PC-3 (cell line): ENCODE data around the gene SPHK2. TPM values are rescaled to one million over a fixed set of nuclear protein-coding genes. Genes with fewer than 3 reads are reported as not detected.

ENCODE experiments used
- ATAC-seq: fragments of 200-7000 bp; cut with Tn5 transposase; 2 replicates; pipeline ENCODE4 v1.9.1; 2020; ENCODE audit warnings: mild to moderate bottlenecking, moderate library complexity
- BruUV-seq: library from RNA; stranded (reverse); fragments of 400-500 nt; replicated peaks from 2 replicates; lab custom pipeline; 2021; lab: Mats Ljungman, UMichigan
- CTCF ChIA-PET: fragments of 300-600 bp; sonication (Branson Sonifier 250); formaldehyde crosslinking; loops from one replicate; lab custom pipeline; 2022; ENCODE audit warnings: antibody characterized with exemption; lab: Charles Lee
- POLR2A ChIA-PET: fragments of 300-600 bp; sonication (Branson Sonifier 250); formaldehyde crosslinking; loops from one replicate; lab custom pipeline; 2022; ENCODE audit warnings: antibody characterized with exemption; ENCODE audit not compliant: unreplicated experiment; lab: Charles Lee
- DNase-seq: peaks from one replicate; pipeline ENCODE4 v3.0.0-alpha.2; 2015
- H2AFZ ChIP-seq: fragments of 300-600 bp; sonication (generic); 2 replicates; pipeline ENCODE4 v1.6.0; 2016; ENCODE audit warnings: antibody characterized with exemption, low read length
- H3F3A ChIP-seq: fragments of 300-600 bp; sonication (generic); one replicate; pipeline ENCODE4 v1.6.0; 2017; ENCODE audit warnings: antibody characterized with exemption, low read length, control low read depth, mild to moderate bottlenecking; ENCODE audit not compliant: unreplicated experiment
- H3K27ac ChIP-seq: fragments of 300-600 bp; sonication (generic); 2 replicates; pipeline ENCODE4 v1.5.1; 2016; ENCODE audit warnings: mild to moderate bottlenecking, low read length
- H3K27me3 ChIP-seq: fragments of 300-600 bp; sonication (generic); 2 replicates; pipeline ENCODE4 v1.6.1; 2016; ENCODE audit warnings: low read length, mixed read lengths
- H3K36me3 ChIP-seq: fragments of 300-600 bp; sonication (generic); 2 replicates; pipeline ENCODE4 v1.6.1; 2016; ENCODE audit warnings: low read depth, mixed run types, low read length, mixed read lengths
- H3K4me1 ChIP-seq: fragments of 300-600 bp; sonication (generic); 2 replicates; pipeline ENCODE4 v1.5.1; 2016; ENCODE audit warnings: low read length; ENCODE audit not compliant: insufficient read depth
- H3K4me2 ChIP-seq: fragments of 300-600 bp; sonication (generic); 2 replicates; pipeline ENCODE4 v1.6.0; 2016; ENCODE audit warnings: low read length
- H3K4me3 ChIP-seq: fragments of 300-600 bp; sonication (generic); 2 replicates; pipeline ENCODE4 v1.5.1; 2016; ENCODE audit warnings: mild to moderate bottlenecking, low read length, mixed read lengths
- H3K79me2 ChIP-seq: fragments of 300-600 bp; sonication (generic); 2 replicates; pipeline ENCODE4 v1.6.1; 2017; ENCODE audit warnings: low read length, mixed read lengths
- H3K9ac ChIP-seq: fragments of 300-600 bp; sonication (generic); 2 replicates; pipeline ENCODE4 v1.6.0; 2016; ENCODE audit warnings: mild to moderate bottlenecking, low read length
- H3K9me2 ChIP-seq: fragments of 300-600 bp; sonication (generic); replicated peaks from 2 replicates; pipeline ENCODE4 v1.6.1; 2016; ENCODE audit warnings: mixed run types, low read length, mixed read lengths
- H3K9me3 ChIP-seq: fragments of 300-600 bp; sonication (generic); 2 replicates; pipeline ENCODE4 v1.6.1; 2016; ENCODE audit warnings: low read length, mixed read lengths
- H4K20me1 ChIP-seq: fragments of 300-600 bp; sonication (generic); 2 replicates; pipeline ENCODE4 v1.6.1; 2016; ENCODE audit warnings: low read length, mixed read lengths
- EZH2 ChIP-seq: fragments of 300-600 bp; sonication (generic); IDR thresholded peaks from one replicate; pipeline ENCODE4 v1.6.1; 2017; ENCODE audit warnings: antibody characterized with exemption, mild to moderate bottlenecking, low read length; ENCODE audit not compliant: unreplicated experiment
- EZH2phosphoT487 ChIP-seq: fragments of 300-600 bp; sonication (generic); IDR thresholded peaks from 2 replicates; pipeline ENCODE4 v1.6.1; 2018; ENCODE audit warnings: mild to moderate bottlenecking, antibody characterized with exemption, low read length, borderline replicate concordance
- intact Hi-C: fragments of 100-400 bp; cut with micrococcal nuclease; formaldehyde crosslinking; loops from 2 replicates; pipeline ENCODE4 v1.9.0; 2023
- total RNA-seq: library from RNA; depleted of rRNA; stranded (reverse); fragments of >200 nt; gene quantifications from 2 replicates; pipeline ENCODE4 v1.2.3, GENCODE V29; 2014
- TF ChIP-seq, protein P1 (sequence below): fragments of 300-600 bp; sonication (generic); conservative IDR thresholded peaks from 2 replicates; pipeline ENCODE4 v1.5.1; 2017; ENCODE audit warnings: antibody characterized with exemption, low read depth, mild to moderate bottlenecking, low read length

Gene SPHK2
- total RNA-seq, 1 experiment from 2014 or later: 8.5 TPM

- H3K79me2 ChIP-seq: peaks cover 42% of the 10 kb centered on the region
- H2AFZ ChIP-seq: peak overlapping the region; percentile 87
- peaks cover 35% of the 10 kb centered on the region for H3K36me3 ChIP-seq
- H3K27ac ChIP-seq: peak overlapping the region; percentile 47
- no peaks in the 10 kb centered on the region for H3K9me3 ChIP-seq
- no peak; the same call in 1 of the 2 replicates for ATAC-seq
- DNase-seq: no peak
- peak overlapping the region; percentile 100 for H3K4me3 ChIP-seq
- TSS peak; percentile 85 for BruUV-seq
- TF ChIP-seq EZH2: no peak
- TF ChIP-seq, protein P1, sequence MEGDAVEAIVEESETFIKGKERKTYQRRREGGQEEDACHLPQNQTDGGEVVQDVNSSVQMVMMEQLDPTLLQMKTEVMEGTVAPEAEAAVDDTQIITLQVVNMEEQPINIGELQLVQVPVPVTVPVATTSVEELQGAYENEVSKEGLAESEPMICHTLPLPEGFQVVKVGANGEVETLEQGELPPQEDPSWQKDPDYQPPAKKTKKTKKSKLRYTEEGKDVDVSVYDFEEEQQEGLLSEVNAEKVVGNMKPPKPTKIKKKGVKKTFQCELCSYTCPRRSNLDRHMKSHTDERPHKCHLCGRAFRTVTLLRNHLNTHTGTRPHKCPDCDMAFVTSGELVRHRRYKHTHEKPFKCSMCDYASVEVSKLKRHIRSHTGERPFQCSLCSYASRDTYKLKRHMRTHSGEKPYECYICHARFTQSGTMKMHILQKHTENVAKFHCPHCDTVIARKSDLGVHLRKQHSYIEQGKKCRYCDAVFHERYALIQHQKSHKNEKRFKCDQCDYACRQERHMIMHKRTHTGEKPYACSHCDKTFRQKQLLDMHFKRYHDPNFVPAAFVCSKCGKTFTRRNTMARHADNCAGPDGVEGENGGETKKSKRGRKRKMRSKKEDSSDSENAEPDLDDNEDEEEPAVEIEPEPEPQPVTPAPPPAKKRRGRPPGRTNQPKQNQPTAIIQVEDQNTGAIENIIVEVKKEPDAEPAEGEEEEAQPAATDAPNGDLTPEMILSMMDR: no peak
- ChIA-PET CTCF (no interaction called here), POLR2A (interaction anchor here (0.5 to 0.6 kb wide), 3 partner anchors 13 to 1302 kb away, joined by 3 to 8 read pairs (median 5); no protein-coding TSS in a partner anchor)
- H3K4me2 ChIP-seq: peak overlapping the region; percentile 95
- no peaks in the 10 kb centered on the region for H3K27me3 ChIP-seq
- peaks cover 32% of the 10 kb centered on the region for H4K20me1 ChIP-seq
- H3K9ac ChIP-seq: peak overlapping the region; percentile 99
- no peaks in the 10 kb centered on the region for H3F3A ChIP-seq
- intact Hi-C loops: loop anchor here (1.0 kb wide), 1 partner anchor 17 kb away; the partner anchor contains the start of gene DBP
- H3K4me1 ChIP-seq: peaks cover 27% of the 10 kb centered on the region
- no peaks in the 10 kb centered on the region for H3K9me2 ChIP-seq
These were observed 633 bp downstream of the SPHK2 start for GRCh38 chr19:48619692-48620585.

- no TSS peak for BruUV-seq
- Histone ChIP-seq H3K36me3 (0 out of 2 replicates have a peak, but pooled peaks cover under 1% of the 10 kb centered on the region), H3K27ac (no peak overlapping the region)
These were observed 4.3 kb downstream of the SPHK2 start for GRCh38 chr19:48623556-48624066.

More at GRCh38 chr19:48623556-48624066, 4.3 kb downstream of the SPHK2 start:
- H3K9me2 ChIP-seq: no peaks in the 10 kb centered on the region
- no peak overlapping the region for H3K4me2 ChIP-seq
- no peaks in the 10 kb centered on the region for H3K9me3 ChIP-seq
- no peak overlapping the region for H2AFZ ChIP-seq
- H4K20me1 ChIP-seq: no peaks in the 10 kb centered on the region
- ATAC-seq: no peak
- intact Hi-C loops: no loop called here
- no peak overlapping the region for H3K4me3 ChIP-seq
- H3K9ac ChIP-seq: no peak overlapping the region
- H3F3A ChIP-seq: no peaks in the 10 kb centered on the region
- 0 out of 2 replicates have a peak, but pooled peaks cover 7% of the 10 kb centered on the region for H3K4me1 ChIP-seq
- TF ChIP-seq, protein P1: no peak
- no peak for TF ChIP-seq EZH2
- TF ChIP-seq EZH2phosphoT487: no peak
- H3K79me2 ChIP-seq: peaks cover 12% of the 10 kb centered on the region
- H3K27me3 ChIP-seq: no peaks in the 10 kb centered on the region
- ChIA-PET POLR2A (no interaction called here), CTCF (no interaction called here)
- DNase-seq: no peak
